CD4-positive, alpha-beta T cell treated with Interleukin-6 for 4 hours (primary cell): Measurements from ENCODE around the gene ACTL7B.
"Not testable (repeated sequence)": the region's sequence is repeated elsewhere in the genome, so short reads cannot be mapped to it uniquely, and the experiment has no call there.

Source experiments
- DNase-seq: peaks from one replicate; pipeline ENCODE4 v3.0.0-alpha.2; 2020; ENCODE audit warnings: mixed read lengths

The ACTL7B gene

GRCh38 chr9:108869092-108869725, 13.4 kb upstream of the ACTL7B start:
- DNase-seq, result no peak

- no peak for DNase-seq
Measured at GRCh38 chr9:108867829-108868228, 12.0 kb upstream of the ACTL7B start.

- DNase-seq, result no peak
Measured at GRCh38 chr9:108867116-108867515, 11.3 kb upstream of the ACTL7B start.

GRCh38 chr9:108866001-108866420, 10.2 kb upstream of the ACTL7B start:
- no peak for DNase-seq

GRCh38 chr9:108865037-108865436, 9.3 kb upstream of the ACTL7B start:
- no peak for DNase-seq

GRCh38 chr9:108864446-108864845, 8.7 kb upstream of the ACTL7B start:
- DNase-seq, result no peak

GRCh38 chr9:108863891-108864290, 8.1 kb upstream of the ACTL7B start:
- no peak for DNase-seq

GRCh38 chr9:108861997-108862396, 6.2 kb upstream of the ACTL7B start, which contains the start of gene ACTL7A:
ACTL7A (plus strand) TSS chr9:108862266; CDS start chr9:108862323, 57 bp downstream.
- no peak for DNase-seq

GRCh38 chr9:108861464-108861863, 5.7 kb upstream of the ACTL7B start:
- DNase-seq, result no peak

GRCh38 chr9:108860764-108861163, 5.0 kb upstream of the ACTL7B start:
- DNase-seq, result no peak

GRCh38 chr9:108860354-108860753, 4.6 kb upstream of the ACTL7B start:
- DNase-seq, result no peak

GRCh38 chr9:108859459-108860114, 3.8 kb upstream of the ACTL7B start:
- DNase-seq, result no peak

- no peak for DNase-seq
Measured at GRCh38 chr9:108857572-108857971, 1.8 kb upstream of the ACTL7B start.

- no peak for DNase-seq
Measured at GRCh38 chr9:108855529-108855886, 278 bp downstream of the ACTL7B start.

- DNase-seq, result no peak
Measured at GRCh38 chr9:108854641-108855528, 901 bp downstream of the ACTL7B start.

- no peak for DNase-seq
Measured at GRCh38 chr9:108854094-108854493, 1.7 kb downstream of the ACTL7B start.

- no peak for DNase-seq
Measured at GRCh38 chr9:108852079-108852478, 3.7 kb downstream of the ACTL7B start.

- DNase-seq, result no peak
Measured at GRCh38 chr9:108851138-108851537, 4.6 kb downstream of the ACTL7B start.

GRCh38 chr9:108850293-108850897, 5.4 kb downstream of the ACTL7B start:
- DNase-seq, result no peak

GRCh38 chr9:108848296-108848695, 7.5 kb downstream of the ACTL7B start:
- DNase-seq, result not testable (repeated sequence)

- DNase-seq, result no peak
Measured at GRCh38 chr9:108845947-108846346, 9.8 kb downstream of the ACTL7B start.

GRCh38 chr9:108845507-108845906, 10.3 kb downstream of the ACTL7B start:
- DNase-seq, result no peak

GRCh38 chr9:108844856-108845255, 10.9 kb downstream of the ACTL7B start:
- DNase-seq, result no peak
